HepG2 (cell line): ENCODE data around the gene MGAT4C. TPM values are rescaled to one million over a fixed set of nuclear protein-coding genes. Genes with fewer than 3 reads are reported as not detected.

ENCODE experiments used
- ATAC-seq: fragments of 200-7000 bp; cut with Tn5 transposase; 3 replicates; pipeline ENCODE4 v1.9.1; 2020; ENCODE audit warnings: mild to moderate bottlenecking, moderate library complexity
- BruUV-seq: library from RNA; stranded (reverse); fragments of 400-500 nt; replicated peaks from 2 replicates; lab custom pipeline; 2021; lab: Mats Ljungman, UMichigan
- CTCF ChIA-PET: fragments of 300-600 bp; formaldehyde crosslinking; extraction: SDS; loops from one replicate; lab custom pipeline; 2021; ENCODE audit warnings: low total read pairs, inconsistent platforms, low intra/inter-chr PET ratio; lab: Yijun Ruan, JAX
- POLR2A ChIA-PET: fragments of 350-600 bp; sonication (Branson Sonifier 250); formaldehyde crosslinking; loops from one replicate; lab custom pipeline; 2020; ENCODE audit warnings: antibody characterized with exemption, inconsistent platforms; lab: Yijun Ruan, JAX
- DNase-seq: peaks from one replicate; pipeline ENCODE4 v3.0.0-alpha.2; 2015; ENCODE audit warnings: low spot score
- FAIRE-seq: peaks from 3 replicates; lab custom pipeline; 2011; peaks lifted over from hg19 to GRCh38; lab: Jason Lieb, UNC
- H2AFZ ChIP-seq: one replicate; pipeline ENCODE4 v1.6.1; 2011; ENCODE audit warnings: low read length, inconsistent platforms
- H3K27ac ChIP-seq: fragments of 300-600 bp; 3 replicates; pipeline ENCODE4 v1.8.0; 2011; ENCODE audit warnings: mixed run types, mild to moderate bottlenecking, mixed read lengths, low read length, inconsistent platforms; ENCODE audit not compliant: insufficient read depth; ENCODE audit errors: extremely low read length
- H3K27me3 ChIP-seq, 2 experiments: fragments of 200-600 bp in 1 of 2; 2 replicates in 1 of 2; 3 replicates in 1 of 2; pipeline versions ENCODE4 v1.6.0 to v1.8.0; 2011; ENCODE audit warnings: low read length in 2 of 2, mild to moderate bottlenecking in 2 of 2, moderate library complexity in 2 of 2, inconsistent platforms in 1 of 2; ENCODE audit not compliant: insufficient read depth in 2 of 2, control insufficient read depth in 1 of 2
- H3K36me3 ChIP-seq, 2 experiments: fragments of 200-600 bp in 1 of 2; replicated peaks in 1 of 2; 2 replicates in 1 of 2; 3 replicates in 1 of 2; pipeline versions ENCODE4 v1.5.1 to v1.8.0; 2011; ENCODE audit warnings: low read length in 2 of 2, inconsistent platforms in 1 of 2; ENCODE audit not compliant: insufficient read depth in 2 of 2, control insufficient read depth in 1 of 2
- H3K4me1 ChIP-seq: 2 replicates; pipeline ENCODE4 v1.5.1; 2012; ENCODE audit warnings: low read length, inconsistent platforms; ENCODE audit not compliant: insufficient read depth
- H3K4me2 ChIP-seq: 2 replicates; pipeline ENCODE4 v1.6.0; 2011; ENCODE audit warnings: low read depth, low read length, inconsistent platforms
- H3K4me3 ChIP-seq, 3 experiments: fragments of 200-600 bp in 1 of 3; sonication (generic), shearing (Covaris generic) in 1 of 3; replicated peaks in 1 of 3; 2 replicates each; pipeline ENCODE4 v1.5.1; 2011 to 2016; ENCODE audit warnings: low read length in 3 of 3, inconsistent platforms in 2 of 3, low read depth in 2 of 3, mild to moderate bottlenecking in 2 of 3, control low read depth in 1 of 3, mixed read lengths in 1 of 3; ENCODE audit not compliant: insufficient read depth in 1 of 3
- H3K79me2 ChIP-seq: one replicate; pipeline ENCODE4 v1.6.1; 2011; ENCODE audit warnings: low read length, inconsistent platforms; ENCODE audit not compliant: insufficient read depth
- H3K9ac ChIP-seq: 2 replicates; pipeline ENCODE4 v1.6.0; 2011; ENCODE audit warnings: mild to moderate bottlenecking, low read depth, low read length, inconsistent platforms; ENCODE audit not compliant: insufficient read depth
- H3K9me3 ChIP-seq: 2 replicates; pipeline ENCODE4 v1.5.1; 2012; ENCODE audit warnings: mild to moderate bottlenecking, low read length
- H4K20me1 ChIP-seq: 2 replicates; pipeline ENCODE4 v1.6.0; 2011; ENCODE audit warnings: inconsistent platforms, mild to moderate bottlenecking, low read length, moderate library complexity; ENCODE audit not compliant: insufficient read depth
- BRD4 ChIP-seq: sonication (generic); formaldehyde crosslinking; IDR thresholded peaks from 2 replicates; pipeline ENCODE4 v1.4.0; 2020; ENCODE audit warnings: missing genetic modification reagents
- FOXJ3 ChIP-seq: sonication (generic); formaldehyde crosslinking; IDR thresholded peaks from 2 replicates; pipeline ENCODE4 v1.4.0; 2020; ENCODE audit warnings: missing genetic modification reagents, mild to moderate bottlenecking, borderline replicate concordance
- NR1H2 ChIP-seq: sonication (generic); formaldehyde crosslinking; IDR thresholded peaks from 2 replicates; pipeline ENCODE4 v1.8.1; 2022; ENCODE audit warnings: low read depth, missing genetic modification reagents, borderline replicate concordance
- RFX1 ChIP-seq: fragments of 450-650 bp; IDR thresholded peaks from 2 replicates; pipeline ENCODE4 v1.6.1; 2017
- SALL2 ChIP-seq: sonication (generic); formaldehyde crosslinking; IDR thresholded peaks from 2 replicates; pipeline ENCODE4 v1.8.1; 2023; ENCODE audit warnings: mild to moderate bottlenecking, missing genetic modification reagents, inconsistent platforms
- SETDB1 ChIP-seq: sonication (generic); formaldehyde crosslinking; IDR thresholded peaks from 2 replicates; pipeline ENCODE4 v1.5.1; 2020; ENCODE audit warnings: missing genetic modification reagents, mild to moderate bottlenecking, borderline replicate concordance
- SP5 ChIP-seq: IDR thresholded peaks from 2 replicates; pipeline ENCODE4 v1.6.1; 2016; ENCODE audit warnings: low read depth, borderline replicate concordance
- ZNF138 ChIP-seq: sonication (generic); formaldehyde crosslinking; IDR thresholded peaks from 2 replicates; pipeline ENCODE4 v1.5.0; 2020; ENCODE audit warnings: mild to moderate bottlenecking, low read depth, missing genetic modification reagents
- ZNF337 ChIP-seq: sonication (generic); formaldehyde crosslinking; IDR thresholded peaks from 2 replicates; pipeline ENCODE4 v1.5.1; 2020; ENCODE audit warnings: missing genetic modification reagents, low read depth, mild to moderate bottlenecking, borderline replicate concordance
- ZNF460 ChIP-seq: sonication (generic); formaldehyde crosslinking; IDR thresholded peaks from 2 replicates; pipeline ENCODE4 v1.5.1; 2020; ENCODE audit warnings: missing genetic modification reagents, mild to moderate bottlenecking, borderline replicate concordance
- ZNF569 ChIP-seq: sonication (generic); formaldehyde crosslinking; IDR thresholded peaks from 2 replicates; pipeline ENCODE4 v1.5.0; 2020; ENCODE audit warnings: mild to moderate bottlenecking, missing genetic modification reagents, moderate library complexity, borderline replicate concordance
- ZNF614 ChIP-seq: IDR thresholded peaks from 2 replicates; pipeline ENCODE4 v1.6.1; 2018; ENCODE audit warnings: missing biosample characterization, missing genetic modification reagents, inconsistent platforms, borderline replicate concordance
- ZNF768 ChIP-seq: sonication (generic); formaldehyde crosslinking; IDR thresholded peaks from 2 replicates; pipeline ENCODE4 v1.4.0; 2020; ENCODE audit warnings: missing genetic modification reagents
- ZZZ3 ChIP-seq: sonication (generic); formaldehyde crosslinking; IDR thresholded peaks from 2 replicates; pipeline ENCODE4 v1.4.0; 2020; ENCODE audit warnings: missing genetic modification reagents, mild to moderate bottlenecking, borderline replicate concordance
- WGBS: methylation state at CpG from one replicate; pipeline ENCODE4 v1.1.6; 2017; ENCODE audit warnings: low lambda C conversion rate; 5-methylcytosine and 5-hydroxymethylcytosine counted together
- in situ Hi-C: cut with HindIII; loops from 2 replicates; pipeline ENCODE4 v1.10.0; 2017; ENCODE audit warnings: low pct_unique_long_range_greater_than_20kb; ENCODE audit not compliant: extremely low pct_ligation_motif_present
- intact Hi-C: fragments of 100-400 bp; cut with micrococcal nuclease; formaldehyde crosslinking; loops from one replicate; pipeline ENCODE4 v1.10.0; 2022; ENCODE audit not compliant: unreplicated experiment
- polyA plus RNA-seq, 8 experiments: library from polyadenylated mRNA; depleted of rRNA in 3 of 8; stranded (reverse) in 7 of 8; unstranded in 1 of 8; fragments of >200 nt; fragmentation: Illumina TruSeq in 4 of 8; extraction: Trizol in 4 of 8; gene quantifications; 2 replicates each; pipeline versions ENCODE4 v1.2.1 to v1.2.3, GENCODE V29; 2011 to 2016; ENCODE audit warnings: low read depth in 4 of 8, missing spikeins in 1 of 8, mixed read lengths in 1 of 8; ENCODE audit not compliant: insufficient read depth in 1 of 8
- total RNA-seq, 5 experiments: library from RNA; depleted of rRNA; stranded (reverse); fragments of >200 nt; fragmentation: Illumina TruSeq; extraction: Trizol; gene quantifications; 2 replicates each; pipeline ENCODE4 v1.2.3, GENCODE V29; 2016; ENCODE audit warnings: low read depth in 1 of 5
- TF ChIP-seq, protein P1 (sequence below): sonication (generic); formaldehyde crosslinking; IDR thresholded peaks from 2 replicates; pipeline ENCODE4 v1.5.0; 2020; ENCODE audit warnings: mild to moderate bottlenecking, missing genetic modification reagents, borderline replicate concordance
- TF ChIP-seq, protein P2 (sequence below): sonication (generic); formaldehyde crosslinking; IDR thresholded peaks from 2 replicates; pipeline ENCODE4 v1.5.1; 2020; ENCODE audit warnings: missing genetic modification reagents, mild to moderate bottlenecking, borderline replicate concordance
- TF ChIP-seq, protein P3 (sequence below): sonication (generic); formaldehyde crosslinking; IDR thresholded peaks from 2 replicates; pipeline ENCODE4 v1.8.0; 2022; ENCODE audit warnings: mild to moderate bottlenecking, missing genetic modification reagents, moderate library complexity
- TF ChIP-seq, protein P4 (sequence below): sonication (generic); formaldehyde crosslinking; IDR thresholded peaks from 2 replicates; pipeline ENCODE4 v1.8.1; 2023; ENCODE audit warnings: mild to moderate bottlenecking, moderate library complexity, missing genetic modification reagents

MGAT4C gene
- total and polyA plus RNA-seq, 2 of the 13 experiments (the other 11 are each of a cell fraction or from before 2014, with no cell fraction given), result not detected

DNA sequence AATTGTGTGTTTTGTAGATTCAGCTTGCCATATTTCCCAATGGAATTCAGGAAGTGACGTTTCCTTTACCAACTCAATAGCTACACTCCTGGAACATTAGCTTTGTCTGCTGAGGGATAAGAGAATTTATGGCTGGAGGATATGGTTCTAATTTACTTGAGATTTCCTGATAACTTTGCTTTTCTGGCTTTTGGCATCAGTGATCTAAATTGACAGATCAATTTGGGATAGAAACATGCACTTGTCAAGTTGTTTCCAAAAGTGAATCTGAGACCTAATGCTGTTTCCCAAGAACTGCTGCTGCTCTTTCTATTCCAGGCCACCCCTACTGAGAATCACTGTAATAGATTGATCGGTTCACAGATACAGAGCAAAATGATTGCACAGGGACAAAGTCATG, 43.2 kb downstream of the MGAT4C start:
- Histone ChIP-seq H3K27ac (no peak overlapping the region), H3K4me2 (no peak overlapping the region), H2AFZ (no peak overlapping the region), H3K36me3 (no peaks in the 10 kb centered on the region), H3K9ac (no peak overlapping the region), H3K4me1 (no peaks in the 10 kb centered on the region), H3K4me3 (no peak overlapping the region), H3K79me2 (no peaks in the 10 kb centered on the region), H3K9me3 (no peaks in the 10 kb centered on the region), H4K20me1 (no peaks in the 10 kb centered on the region), H3K27me3 (no peaks in the 10 kb centered on the region)
- in situ Hi-C loops, result no loop called here
- intact Hi-C loops, result no loop called here
- no peak for DNase-seq
- 5% methylated on average over 2 of the region's 2 CpGs for WGBS
- ChIA-PET CTCF (no interaction called here), POLR2A (no interaction called here)
- BruUV-seq, result no TSS peak
- FAIRE-seq, result no peak
- ATAC-seq, result no peak
- TF ChIP-seq, protein P1, sequence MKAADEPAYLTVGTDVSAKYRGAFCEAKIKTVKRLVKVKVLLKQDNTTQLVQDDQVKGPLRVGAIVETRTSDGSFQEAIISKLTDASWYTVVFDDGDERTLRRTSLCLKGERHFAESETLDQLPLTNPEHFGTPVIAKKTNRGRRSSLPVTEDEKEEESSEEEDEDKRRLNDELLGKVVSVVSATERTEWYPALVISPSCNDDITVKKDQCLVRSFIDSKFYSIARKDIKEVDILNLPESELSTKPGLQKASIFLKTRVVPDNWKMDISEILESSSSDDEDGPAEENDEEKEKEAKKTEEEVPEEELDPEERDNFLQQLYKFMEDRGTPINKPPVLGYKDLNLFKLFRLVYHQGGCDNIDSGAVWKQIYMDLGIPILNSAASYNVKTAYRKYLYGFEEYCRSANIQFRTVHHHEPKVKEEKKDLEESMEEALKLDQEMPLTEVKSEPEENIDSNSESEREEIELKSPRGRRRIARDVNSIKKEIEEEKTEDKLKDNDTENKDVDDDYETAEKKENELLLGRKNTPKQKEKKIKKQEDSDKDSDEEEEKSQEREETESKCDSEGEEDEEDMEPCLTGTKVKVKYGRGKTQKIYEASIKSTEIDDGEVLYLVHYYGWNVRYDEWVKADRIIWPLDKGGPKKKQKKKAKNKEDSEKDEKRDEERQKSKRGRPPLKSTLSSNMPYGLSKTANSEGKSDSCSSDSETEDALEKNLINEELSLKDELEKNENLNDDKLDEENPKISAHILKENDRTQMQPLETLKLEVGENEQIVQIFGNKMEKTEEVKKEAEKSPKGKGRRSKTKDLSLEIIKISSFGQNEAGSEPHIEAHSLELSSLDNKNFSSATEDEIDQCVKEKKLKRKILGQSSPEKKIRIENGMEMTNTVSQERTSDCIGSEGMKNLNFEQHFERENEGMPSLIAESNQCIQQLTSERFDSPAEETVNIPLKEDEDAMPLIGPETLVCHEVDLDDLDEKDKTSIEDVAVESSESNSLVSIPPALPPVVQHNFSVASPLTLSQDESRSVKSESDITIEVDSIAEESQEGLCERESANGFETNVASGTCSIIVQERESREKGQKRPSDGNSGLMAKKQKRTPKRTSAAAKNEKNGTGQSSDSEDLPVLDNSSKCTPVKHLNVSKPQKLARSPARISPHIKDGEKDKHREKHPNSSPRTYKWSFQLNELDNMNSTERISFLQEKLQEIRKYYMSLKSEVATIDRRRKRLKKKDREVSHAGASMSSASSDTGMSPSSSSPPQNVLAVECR (CRISPR knock-in tag), result no peak
- TF ChIP-seq ZZZ3 (CRISPR knock-in tag) (no peak), NR1H2 (no peak), ZNF768 (CRISPR knock-in tag) (no peak), ZNF569 (CRISPR knock-in tag) (no peak), SP5 (CRISPR knock-in tag) (no peak), ZNF460 (CRISPR knock-in tag) (no peak), ZNF337 (CRISPR knock-in tag) (no peak), BRD4 (CRISPR knock-in tag) (no peak), RFX1 (no peak), SETDB1 (CRISPR knock-in tag) (no peak), FOXJ3 (CRISPR knock-in tag) (no peak), ZNF614 (CRISPR knock-in tag) (no peak), ZNF138 (CRISPR knock-in tag) (no peak), SALL2 (CRISPR knock-in tag) (no peak)
- TF ChIP-seq, protein P2, sequence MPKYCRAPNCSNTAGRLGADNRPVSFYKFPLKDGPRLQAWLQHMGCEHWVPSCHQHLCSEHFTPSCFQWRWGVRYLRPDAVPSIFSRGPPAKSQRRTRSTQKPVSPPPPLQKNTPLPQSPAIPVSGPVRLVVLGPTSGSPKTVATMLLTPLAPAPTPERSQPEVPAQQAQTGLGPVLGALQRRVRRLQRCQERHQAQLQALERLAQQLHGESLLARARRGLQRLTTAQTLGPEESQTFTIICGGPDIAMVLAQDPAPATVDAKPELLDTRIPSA (CRISPR knock-in tag), result no peak
- TF ChIP-seq, protein P3, sequence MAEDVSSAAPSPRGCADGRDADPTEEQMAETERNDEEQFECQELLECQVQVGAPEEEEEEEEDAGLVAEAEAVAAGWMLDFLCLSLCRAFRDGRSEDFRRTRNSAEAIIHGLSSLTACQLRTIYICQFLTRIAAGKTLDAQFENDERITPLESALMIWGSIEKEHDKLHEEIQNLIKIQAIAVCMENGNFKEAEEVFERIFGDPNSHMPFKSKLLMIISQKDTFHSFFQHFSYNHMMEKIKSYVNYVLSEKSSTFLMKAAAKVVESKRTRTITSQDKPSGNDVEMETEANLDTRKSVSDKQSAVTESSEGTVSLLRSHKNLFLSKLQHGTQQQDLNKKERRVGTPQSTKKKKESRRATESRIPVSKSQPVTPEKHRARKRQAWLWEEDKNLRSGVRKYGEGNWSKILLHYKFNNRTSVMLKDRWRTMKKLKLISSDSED (CRISPR knock-in tag), result no peak
- TF ChIP-seq, protein P4, sequence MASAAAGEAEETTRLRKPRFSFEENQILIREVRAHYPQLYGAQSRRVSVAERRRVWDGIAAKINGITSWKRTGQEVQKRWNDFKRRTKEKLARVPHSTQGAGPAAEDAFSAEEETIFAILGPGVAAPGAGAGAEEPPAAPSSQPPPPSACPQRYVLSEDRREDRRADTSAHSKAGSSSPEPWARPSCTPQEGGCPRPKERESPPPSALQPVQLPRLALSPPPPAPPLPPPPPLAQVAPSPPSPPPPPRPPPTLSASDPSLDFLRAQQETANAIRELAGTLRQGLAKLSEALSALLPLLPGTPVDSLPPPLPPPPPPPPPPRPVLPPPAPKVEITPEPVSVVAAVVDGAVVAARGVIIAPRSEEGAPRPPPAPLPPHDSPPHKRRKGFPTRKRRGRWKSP (CRISPR knock-in tag), result no peak
